IMR-90 (cell line): Measurements from ENCODE around the gene TBC1D22A. TPM values are rescaled to one million over a fixed set of nuclear protein-coding genes. Genes with fewer than 3 reads are reported as not detected.

Experiments
- ATAC-seq: fragments of 200-7000 bp; cut with Tn5 transposase; 2 replicates; pipeline ENCODE4 v1.9.1; 2020; ENCODE audit warnings: low read depth, mild to moderate bottlenecking, moderate library complexity
- BruUV-seq: library from RNA; stranded (reverse); fragments of 400-500 nt; replicated peaks from 2 replicates; lab custom pipeline; 2021; lab: Mats Ljungman, UMichigan
- CTCF ChIA-PET: fragments of 300-600 bp; formaldehyde crosslinking; extraction: SDS; loops from one replicate; lab custom pipeline; 2021; ENCODE audit warnings: antibody characterized with exemption; lab: Yijun Ruan, JAX
- POLR2A ChIA-PET: fragments of 300-600 bp; sonication (Branson Sonifier 250); formaldehyde crosslinking; loops from one replicate; lab custom pipeline; 2022; ENCODE audit warnings: antibody characterized with exemption; ENCODE audit not compliant: unreplicated experiment; lab: Charles Lee
- DNase-seq: peaks from one replicate; pipeline ENCODE4 v3.0.0; 2013
- H2AFZ ChIP-seq: replicated peaks from 2 replicates; pipeline ENCODE3; 2013; ENCODE audit warnings: low read length, mild to moderate bottlenecking; ENCODE audit not compliant: poor library complexity
- H2AK5ac ChIP-seq: 2 replicates; pipeline ENCODE4 v1.6.1; 2013; ENCODE audit warnings: low read depth, low read length, inconsistent platforms
- H2AK9ac ChIP-seq: replicated peaks from 2 replicates; pipeline ENCODE3; 2013; ENCODE audit warnings: mild to moderate bottlenecking, low read depth, low read length, moderate library complexity; ENCODE audit not compliant: poor library complexity
- H2BK120ac ChIP-seq: 2 replicates; pipeline ENCODE4 v1.6.1; 2013; ENCODE audit warnings: low read depth, low read length, inconsistent platforms
- H2BK15ac ChIP-seq: 3 replicates; pipeline ENCODE4 v1.6.1; 2013; ENCODE audit warnings: low read depth, low read length, inconsistent platforms
- H2BK20ac ChIP-seq: 2 replicates; pipeline ENCODE4 v1.6.1; 2013; ENCODE audit warnings: low read depth, mild to moderate bottlenecking, inconsistent platforms, low read length, moderate library complexity
- H2BK5ac ChIP-seq: 2 replicates; pipeline ENCODE4 v1.6.1; 2013; ENCODE audit warnings: mild to moderate bottlenecking, low read depth, low read length, inconsistent platforms; ENCODE audit not compliant: poor library complexity, severe bottlenecking
- H3K14ac ChIP-seq: replicated peaks from 2 replicates; pipeline ENCODE4 v1.6.1; 2013; ENCODE audit warnings: low read depth, low read length, inconsistent platforms
- H3K18ac ChIP-seq: 2 replicates; pipeline ENCODE4 v1.6.1; 2013; ENCODE audit warnings: low read depth, low read length, control low read depth
- H3K23ac ChIP-seq: 2 replicates; pipeline ENCODE4 v1.6.1; 2013; ENCODE audit warnings: low read depth, low read length, inconsistent platforms
- H3K27ac ChIP-seq: 2 replicates; pipeline ENCODE4 v1.5.1; 2013; ENCODE audit warnings: mild to moderate bottlenecking, control low read depth, low read length; ENCODE audit not compliant: insufficient read depth
- H3K27me3 ChIP-seq: 2 replicates; pipeline ENCODE4 v1.6.1; 2013; ENCODE audit warnings: low read length; ENCODE audit not compliant: control insufficient read depth, insufficient read depth
- H3K36me3 ChIP-seq: 2 replicates; pipeline ENCODE4 v1.6.1; 2013; ENCODE audit warnings: low read length, mixed read lengths; ENCODE audit not compliant: control insufficient read depth, insufficient read depth
- H3K4ac ChIP-seq: 2 replicates; pipeline ENCODE4 v1.6.1; 2013; ENCODE audit warnings: low read depth, low read length, inconsistent platforms
- H3K4me1 ChIP-seq: 2 replicates; pipeline ENCODE4 v1.6.1; 2013; ENCODE audit warnings: low read length, mixed read lengths; ENCODE audit not compliant: control insufficient read depth, insufficient read depth
- H3K4me2 ChIP-seq: 2 replicates; pipeline ENCODE4 v1.6.1; 2013; ENCODE audit warnings: low read depth, mild to moderate bottlenecking, control low read depth, low read length, moderate library complexity
- H3K4me3 ChIP-seq: 2 replicates; pipeline ENCODE4 v1.5.1; 2013; ENCODE audit warnings: low read depth, mild to moderate bottlenecking, control low read depth, low read length, moderate library complexity; ENCODE audit not compliant: insufficient read depth
- H3K56ac ChIP-seq: 2 replicates; pipeline ENCODE4 v1.6.1; 2013; ENCODE audit warnings: low read length, inconsistent platforms; ENCODE audit not compliant: insufficient read depth; ENCODE audit errors: extremely low read depth
- H3K79me1 ChIP-seq, 2 experiments: 2 replicates each; pipeline ENCODE4 v1.6.1; 2013; ENCODE audit warnings: low read length in 2 of 2, inconsistent platforms in 1 of 2, low read depth in 1 of 2
- H3K9ac ChIP-seq: 2 replicates; pipeline ENCODE4 v1.6.1; 2013; ENCODE audit warnings: low read depth, low read length, control low read depth
- H3K9me1 ChIP-seq: 2 replicates; pipeline ENCODE4 v1.6.1; 2013; ENCODE audit warnings: low read length, inconsistent platforms; ENCODE audit not compliant: insufficient read depth
- H3K9me3 ChIP-seq: 2 replicates; pipeline ENCODE4 v1.6.1; 2013; ENCODE audit warnings: low read length; ENCODE audit not compliant: control insufficient read depth, insufficient read depth
- H4K20me1 ChIP-seq: 2 replicates; pipeline ENCODE4 v1.6.1; 2013; ENCODE audit warnings: low read length, inconsistent platforms; ENCODE audit not compliant: insufficient read depth
- H4K5ac ChIP-seq: 2 replicates; pipeline ENCODE4 v1.6.1; 2013; ENCODE audit warnings: mild to moderate bottlenecking, low read depth, low read length, control low read depth
- H4K8ac ChIP-seq, 2 experiments: 2 replicates each; pipeline ENCODE4 v1.6.1; 2013; ENCODE audit warnings: low read depth in 2 of 2, low read length in 2 of 2, control low read depth in 1 of 2, inconsistent platforms in 1 of 2
- H4K91ac ChIP-seq: 2 replicates; pipeline ENCODE4 v1.6.1; 2013; ENCODE audit warnings: low read depth, low read length, inconsistent platforms; ENCODE audit not compliant: insufficient read depth
- CHD1 ChIP-seq: IDR thresholded peaks from 2 replicates; pipeline ENCODE4 v1.6.1; 2012; ENCODE audit warnings: low read depth, low read length, improper control_type of control experiment
- MAFK ChIP-seq: IDR thresholded peaks from 2 replicates; pipeline ENCODE4 v1.6.1; 2012; ENCODE audit warnings: low read depth, low read length, improper control_type of control experiment
- MAZ ChIP-seq: IDR thresholded peaks from 2 replicates; pipeline ENCODE4 v1.6.1; 2012; ENCODE audit warnings: low read depth, mild to moderate bottlenecking, low read length, improper control_type of control experiment, moderate library complexity, borderline replicate concordance
- NFE2L2 ChIP-seq: fragments of 150-350 bp; IDR thresholded peaks from 2 replicates; pipeline ENCODE4 v1.6.1; 2016; ENCODE audit warnings: low read depth, mild to moderate bottlenecking, low read length
- RAD21 ChIP-seq: IDR thresholded peaks from 2 replicates; pipeline ENCODE4 v1.6.1; 2012; ENCODE audit warnings: low read length, improper control_type of control experiment
- RCOR1 ChIP-seq: IDR thresholded peaks from 2 replicates; pipeline ENCODE4 v1.6.1; 2012; ENCODE audit warnings: mild to moderate bottlenecking, low read length, improper control_type of control experiment; ENCODE audit not compliant: insufficient replicate concordance
- RFX5 ChIP-seq: IDR thresholded peaks from 2 replicates; pipeline ENCODE4 v1.8.0; 2012; ENCODE audit warnings: low read depth, mild to moderate bottlenecking, low read length, moderate library complexity
- WGBS, 2 experiments: methylation state at CpG; one replicate each; pipeline versions ENCODE4 v1.1.5 to v1.1.7; 2013; ENCODE audit warnings: missing lambda C conversion rate in 2 of 2; ENCODE audit not compliant: insufficient read length in 1 of 2; ENCODE audit errors: extremely low coverage in 2 of 2; 5-methylcytosine and 5-hydroxymethylcytosine counted together
- dilution Hi-C: fragments of 300-500 bp; cut with HindIII; formaldehyde crosslinking; loops from one replicate; pipeline ENCODE4 v1.14.3; 2018; ENCODE audit warnings: low sequenced_read_pairs; ENCODE audit not compliant: unreplicated experiment
- in situ Hi-C: fragments of 300-500 bp; cut with MboI; formaldehyde crosslinking; loops from 3 replicates; pipeline ENCODE4 v1.14.3; 2019; ENCODE audit warnings: low sequenced_read_pairs, inconsistent platforms, mixed read lengths
- intact Hi-C: fragments of 100-400 bp; cut with micrococcal nuclease; formaldehyde crosslinking; loops from 2 replicates; pipeline ENCODE4 v1.10.0; 2022
- polyA plus RNA-seq, 3 experiments: library from polyadenylated mRNA; depleted of rRNA; stranded (reverse); fragments of >200 nt; gene quantifications; 2 replicates each; pipeline ENCODE4 v1.2.3, GENCODE V29; 2012; ENCODE audit warnings: low replicate concordance in 1 of 3
- total RNA-seq: library from RNA; depleted of rRNA; stranded (reverse); fragments of >200 nt; gene quantifications from 2 replicates; pipeline ENCODE4 v1.2.3, GENCODE V29; 2012
- TF ChIP-seq, protein P1 (sequence below): conservative IDR thresholded peaks from 2 replicates; pipeline ENCODE4 v1.5.1; 2012; ENCODE audit warnings: mild to moderate bottlenecking, low read depth, low read length, improper control_type of control experiment
- TF ChIP-seq, protein P2 (sequence below): fragments of 150-350 bp; IDR thresholded peaks from 2 replicates; pipeline ENCODE4 v1.6.1; 2017; ENCODE audit warnings: mild to moderate bottlenecking, antibody characterized with exemption, low read length, low read depth

The TBC1D22A gene
- total and polyA plus RNA-seq, 2 of the 4 experiments (the other 2 are of a cell fraction) = 9.0 to 16.7 TPM

DNA sequence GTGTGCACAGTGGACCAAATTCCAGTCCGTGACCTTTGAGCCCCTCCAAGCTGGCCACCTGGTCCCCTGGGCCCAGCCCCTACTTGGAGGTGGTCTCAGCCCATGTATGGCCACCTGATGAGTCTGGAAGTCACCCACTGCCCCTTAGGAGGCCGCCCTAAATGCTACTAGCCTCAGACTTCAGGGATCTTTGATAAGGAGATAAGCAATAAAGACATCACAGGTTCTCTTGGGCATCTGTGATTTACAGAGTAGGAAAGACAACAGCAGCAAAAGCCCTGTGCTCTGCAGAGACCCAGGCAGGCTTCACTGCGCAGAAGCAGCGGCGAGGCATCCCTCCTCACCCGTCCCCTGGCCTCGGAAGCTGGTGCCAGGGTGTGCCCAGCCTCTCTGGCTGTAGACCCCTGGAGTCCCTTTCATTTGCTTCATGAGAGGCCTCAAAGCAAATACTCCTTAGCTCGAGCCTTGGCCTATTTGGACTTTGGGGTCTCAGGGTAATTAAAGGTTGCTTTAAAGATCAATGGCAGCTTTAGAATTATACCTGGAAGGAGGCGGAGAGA is 360.1 kb downstream of the TBC1D22A start:
- no peaks in the 10 kb centered on the region for H4K20me1 ChIP-seq
- ChIA-PET POLR2A (interaction anchor here (0.6 to 0.7 kb wide), 2 partner anchors 12 to 324 kb away, joined by 3 read pairs; no protein-coding TSS in a partner anchor), CTCF (no interaction called here)
- H3K36me3 ChIP-seq = no peaks in the 10 kb centered on the region
- no peak overlapping the region for H3K18ac ChIP-seq
- no peak overlapping the region for H2BK5ac ChIP-seq
- no peak overlapping the region for H3K4me2 ChIP-seq
- no peak overlapping the region for H2AK9ac ChIP-seq
- H2BK15ac ChIP-seq = no peak overlapping the region
- no peak overlapping the region for H3K4ac ChIP-seq
- H2AK5ac ChIP-seq = no peak overlapping the region
- H3K4me1 ChIP-seq = no peaks in the 10 kb centered on the region
- H3K4me3 ChIP-seq = no peak overlapping the region
- no peak overlapping the region for H3K14ac ChIP-seq
- in situ Hi-C loops (no loop called here), intact Hi-C loops (no loop called here), dilution Hi-C loops (no loop called here)
- H3K9ac ChIP-seq = no peak overlapping the region
- H3K9me1 ChIP-seq = no peaks in the 10 kb centered on the region; the same call in 1 of the 2 replicates
- ATAC-seq (no peak), DNase-seq (no peak)
- TF ChIP-seq RFX5 = no peak
- no peak for TF ChIP-seq MAFK
- TF ChIP-seq NFE2L2 = no peak
- TF ChIP-seq RAD21 = no peak
- TF ChIP-seq, protein P1, sequence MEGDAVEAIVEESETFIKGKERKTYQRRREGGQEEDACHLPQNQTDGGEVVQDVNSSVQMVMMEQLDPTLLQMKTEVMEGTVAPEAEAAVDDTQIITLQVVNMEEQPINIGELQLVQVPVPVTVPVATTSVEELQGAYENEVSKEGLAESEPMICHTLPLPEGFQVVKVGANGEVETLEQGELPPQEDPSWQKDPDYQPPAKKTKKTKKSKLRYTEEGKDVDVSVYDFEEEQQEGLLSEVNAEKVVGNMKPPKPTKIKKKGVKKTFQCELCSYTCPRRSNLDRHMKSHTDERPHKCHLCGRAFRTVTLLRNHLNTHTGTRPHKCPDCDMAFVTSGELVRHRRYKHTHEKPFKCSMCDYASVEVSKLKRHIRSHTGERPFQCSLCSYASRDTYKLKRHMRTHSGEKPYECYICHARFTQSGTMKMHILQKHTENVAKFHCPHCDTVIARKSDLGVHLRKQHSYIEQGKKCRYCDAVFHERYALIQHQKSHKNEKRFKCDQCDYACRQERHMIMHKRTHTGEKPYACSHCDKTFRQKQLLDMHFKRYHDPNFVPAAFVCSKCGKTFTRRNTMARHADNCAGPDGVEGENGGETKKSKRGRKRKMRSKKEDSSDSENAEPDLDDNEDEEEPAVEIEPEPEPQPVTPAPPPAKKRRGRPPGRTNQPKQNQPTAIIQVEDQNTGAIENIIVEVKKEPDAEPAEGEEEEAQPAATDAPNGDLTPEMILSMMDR = no peak
- no peak for TF ChIP-seq MAZ
- no peak for TF ChIP-seq RCOR1
- TF ChIP-seq, protein P2, sequence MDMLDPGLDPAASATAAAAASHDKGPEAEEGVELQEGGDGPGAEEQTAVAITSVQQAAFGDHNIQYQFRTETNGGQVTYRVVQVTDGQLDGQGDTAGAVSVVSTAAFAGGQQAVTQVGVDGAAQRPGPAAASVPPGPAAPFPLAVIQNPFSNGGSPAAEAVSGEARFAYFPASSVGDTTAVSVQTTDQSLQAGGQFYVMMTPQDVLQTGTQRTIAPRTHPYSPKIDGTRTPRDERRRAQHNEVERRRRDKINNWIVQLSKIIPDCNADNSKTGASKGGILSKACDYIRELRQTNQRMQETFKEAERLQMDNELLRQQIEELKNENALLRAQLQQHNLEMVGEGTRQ = no peak
- no peak for TF ChIP-seq CHD1
- no peak overlapping the region for H3K23ac ChIP-seq
- H3K27ac ChIP-seq = no peak overlapping the region
- H2BK120ac ChIP-seq = no peak overlapping the region
- 100% methylated on average over 6 of the region's 9 CpGs; no CpG with 5 or more reads in 1 of the 2 experiments for WGBS, 2 experiments
- no peak overlapping the region for H4K8ac ChIP-seq
- H2AFZ ChIP-seq = no peak overlapping the region
- H4K91ac ChIP-seq = no peak overlapping the region
- no TSS peak for BruUV-seq
- H3K27me3 ChIP-seq = no peaks in the 10 kb centered on the region
- H3K56ac ChIP-seq = no peak overlapping the region
- no peak overlapping the region for H4K5ac ChIP-seq
- H3K79me1 ChIP-seq = no peaks in the 10 kb centered on the region
- no peaks in the 10 kb centered on the region for H3K9me3 ChIP-seq
- no peak overlapping the region for H2BK20ac ChIP-seq
